ENCODE measurements around the gene MYO9A.

The MYO9A gene

GRCh38 chr15:71939981-71940588, 177.9 kb downstream of the MYO9A start (continued):
- TF ChIP-seq ZNF148 (tag by site-specific recombination; IDR thresholded peaks at IDR 0.05; ENCODE audit: borderline replicate concordance) (no peak), KLF16 (tag by site-specific recombination; IDR thresholded peaks at IDR 0.05) (no peak), ZBTB26 (tag by site-specific recombination; optimal IDR thresholded peaks at IDR 0.05) (no peak), ZNF488 (tag by site-specific recombination; IDR thresholded peaks at IDR 0.05) (no peak)

- H3K27ac ChIP-seq (ENCODE audit: extremely low read depth, low read depth, low read length), result no peak overlapping the region
- H3K36me3 ChIP-seq (ENCODE audit: control insufficient read depth in 2 of 2, insufficient read depth in 1 of 2, low read length in 2 of 2), result peaks cover 11 to 13% of the 10 kb centered on the region in 2 experiments
- ChIA-PET POLR2A (no interaction called here), CTCF (interaction anchor here (0.6 kb wide), 1 partner anchor 156 kb away, joined by 5 read pairs; no protein-coding TSS in a partner anchor)
- H3K4me3 ChIP-seq (ENCODE audit: low read depth, low read length), result no peak overlapping the region
- TF ChIP-seq HOXC10 (CRISPR knock-in tag; IDR thresholded peaks at IDR 0.05) (no peak), ZNF449 (tag by site-specific recombination; IDR thresholded peaks at IDR 0.05) (no peak), ZNF600 (tag by site-specific recombination; IDR thresholded peaks at IDR 0.05) (no peak), MYNN (tag by site-specific recombination; IDR thresholded peaks at IDR 0.05; ENCODE audit: borderline replicate concordance) (no peak), ZBTB1 (tag by site-specific recombination; IDR thresholded peaks at IDR 0.05) (no peak), ZNF248 (tag by site-specific recombination; IDR thresholded peaks at IDR 0.05) (no peak), HOXD13 (CRISPR knock-in tag; IDR thresholded peaks at IDR 0.05; ENCODE audit: borderline replicate concordance) (no peak), ZNF548 (tag by site-specific recombination; IDR thresholded peaks at IDR 0.05) (no peak), KLF17 (tag by site-specific recombination; IDR thresholded peaks at IDR 0.05) (no peak), ZSCAN16 (tag by site-specific recombination; IDR thresholded peaks at IDR 0.05) (no peak), ZNF16 (tag by site-specific recombination; IDR thresholded peaks at IDR 0.05; ENCODE audit: low read depth) (no peak), ZNF37A (tag by site-specific recombination; IDR thresholded peaks at IDR 0.05) (no peak), ZNF747 (tag by site-specific recombination; IDR thresholded peaks at IDR 0.05) (no peak), ZNF629 (tag by site-specific recombination; IDR thresholded peaks at IDR 0.05) (no peak), EGR2 (tag by site-specific recombination; IDR thresholded peaks at IDR 0.05; ENCODE audit: low read depth) (no peak), ZNF391 (tag by site-specific recombination; IDR thresholded peaks at IDR 0.05; ENCODE audit: borderline replicate concordance, low read depth) (no peak), TCF7L2 (IDR thresholded peaks at IDR 0.05; ENCODE audit: borderline replicate concordance, low read depth, low read length) (no peak), ZBTB10 (tag by site-specific recombination; IDR thresholded peaks at IDR 0.05) (no peak)
- H3K9me3 ChIP-seq (ENCODE audit: control insufficient read depth, insufficient read depth, low read depth, low read length), result no peaks in the 10 kb centered on the region
- no peaks in the 10 kb centered on the region; the same call in 1 of the 2 replicates for H3K4me1 ChIP-seq (ENCODE audit: control insufficient read depth, insufficient read depth, low read length)
These were observed 180.2 kb downstream of the MYO9A start for GRCh38 chr15:71937650-71938311.
